Prostate gland (tissue), 2 donors: ENCODE measurements around the gene ALDH3B1.
A peak's percentile ranks its signal among the peaks of the same experiment; 100 is the strongest.

Source experiments
- CTCF ChIP-seq, 4 experiments: fragments of 200-600 bp in 2 of 4; fragments of 450-650 bp in 2 of 4; sonication (generic) in 2 of 4; IDR thresholded peaks; 1 replicate in 3 of 4; 2 replicates in 1 of 4; pipeline ENCODE4 v1.5.1; 2016 to 2019; ENCODE audit warnings: antibody characterized with exemption in 4 of 4, mild to moderate bottlenecking in 2 of 4, moderate library complexity in 2 of 4
- POLR2A ChIP-seq: fragments of 450-650 bp; IDR thresholded peaks from one replicate; pipeline ENCODE4 v1.6.1; 2016; ENCODE audit warnings: antibody characterized with exemption, mild to moderate bottlenecking
- POLR2AphosphoS5 ChIP-seq: sonication (generic); formaldehyde crosslinking; IDR thresholded peaks from one replicate; pipeline ENCODE4 v1.6.1; 2017; ENCODE audit warnings: antibody characterized with exemption

DNA sequence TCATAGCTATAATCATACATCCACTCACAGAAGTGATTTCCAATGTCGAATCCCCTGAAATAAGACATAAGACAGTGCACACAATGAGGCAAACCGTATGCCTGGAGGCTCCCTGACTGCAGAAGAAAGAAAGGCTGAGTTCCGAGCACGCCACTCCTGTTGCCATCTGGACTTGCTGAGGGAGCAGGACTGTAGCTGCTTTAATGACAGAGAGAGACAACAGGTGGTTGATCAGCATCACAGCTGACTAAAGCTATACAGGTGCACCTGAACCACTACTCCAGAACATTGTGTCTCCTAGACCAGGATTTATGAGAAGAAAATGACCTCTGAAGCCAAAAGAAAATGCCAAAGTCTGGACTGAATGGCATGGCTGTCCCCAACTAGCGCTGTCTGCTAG, 55.7 kb downstream of the ALDH3B1 start:
- no peak for TF ChIP-seq POLR2A
- no peak for TF ChIP-seq CTCF (IDR thresholded peaks at IDR 0.05)
- TF ChIP-seq POLR2AphosphoS5 = peak; percentile 43
